Stimulated activated CD4-positive, alpha-beta T cell treated with anti-CD3 and anti-CD28 coated beads, TNF-alpha, amount 100 ng/mL, for 1 hour (primary cell): ENCODE results near the gene RAB38.

ENCODE experiments used
- DNase-seq, 3 donors: peaks; one replicate each; pipeline ENCODE4 v3.0.0-alpha.2; 2020; ENCODE audit warnings: low read depth in 3 of 3, low spot score in 1 of 3

The RAB38 gene

GRCh38 chr11:88174709-88175568 is at the start of gene RAB38:
TSS of gene RAB38 (minus strand) at chr11:88175443. CDS start at chr11:88175384, 59 bp downstream.
- peak in 1 of 3 donors; percentile 16 for DNase-seq

GRCh38 chr11:88213406-88213805 is 38.2 kb upstream of the RAB38 start:
- no peak for DNase-seq

DNA sequence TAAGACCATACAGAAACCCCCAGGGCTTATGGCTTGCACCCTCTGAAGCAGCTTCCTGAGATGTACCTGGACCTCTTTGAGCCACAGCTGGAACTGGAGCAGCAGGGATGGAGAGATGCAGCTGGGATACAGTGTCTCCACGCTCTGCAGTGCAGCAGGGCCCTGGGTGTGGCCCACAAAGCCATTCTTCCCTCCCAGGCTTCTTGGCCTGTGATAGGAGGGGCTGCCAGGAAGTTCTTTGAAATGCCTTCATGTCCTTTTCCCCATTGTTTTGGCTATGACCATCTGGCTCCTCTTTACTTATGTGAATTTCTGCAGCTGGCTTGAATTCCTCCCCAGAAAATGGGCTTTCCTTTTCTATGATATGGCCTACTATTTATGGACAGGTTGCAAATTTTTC is 37.1 kb upstream of the RAB38 start:
- no peak for DNase-seq

DNA sequence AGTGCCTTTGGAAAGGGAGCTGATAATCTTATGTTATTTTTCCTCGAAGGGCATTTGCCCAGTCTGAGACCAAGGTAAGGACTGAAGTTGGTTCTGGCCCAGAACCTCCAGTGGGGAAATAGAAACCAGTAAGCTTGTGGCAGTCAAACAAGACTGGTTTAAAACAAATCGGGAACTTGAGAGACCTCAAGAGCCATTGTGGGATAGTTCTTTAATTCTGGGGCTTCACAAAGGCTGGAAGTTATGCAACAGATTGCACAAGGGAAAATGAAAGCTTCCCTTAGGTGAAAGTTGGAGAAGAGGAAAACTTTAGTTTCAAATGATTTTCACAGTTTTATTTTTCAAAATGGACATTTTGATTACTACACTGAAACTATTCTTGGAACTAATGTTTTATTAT is 33.5 kb upstream of the RAB38 start:
- DNase-seq = no peak

DNA sequence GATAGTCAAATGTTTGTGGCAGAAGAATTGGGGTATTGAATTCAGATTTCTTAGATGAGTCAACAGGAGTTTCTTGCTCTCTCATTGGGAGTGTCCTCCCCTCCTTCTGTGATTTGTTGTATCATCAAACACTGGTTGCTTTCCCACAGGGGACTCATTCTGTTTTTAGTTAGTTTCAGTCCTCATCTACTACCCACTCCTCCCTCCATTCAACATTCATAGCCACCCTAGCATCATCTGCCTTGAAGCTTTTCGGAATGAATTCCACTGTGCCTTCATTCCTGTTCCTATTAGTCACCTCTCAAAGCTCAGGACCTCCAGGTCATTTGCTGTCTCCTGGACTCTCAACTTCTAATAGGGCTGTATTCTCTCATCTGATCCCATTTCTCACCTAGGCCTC is 31.5 kb upstream of the RAB38 start:
- no peak for DNase-seq

- no peak for DNase-seq
Measured at GRCh38 chr11:88204353-88204752, 29.1 kb upstream of the RAB38 start.

GRCh38 chr11:88203604-88204003 is 28.4 kb upstream of the RAB38 start:
- no peak for DNase-seq

DNA sequence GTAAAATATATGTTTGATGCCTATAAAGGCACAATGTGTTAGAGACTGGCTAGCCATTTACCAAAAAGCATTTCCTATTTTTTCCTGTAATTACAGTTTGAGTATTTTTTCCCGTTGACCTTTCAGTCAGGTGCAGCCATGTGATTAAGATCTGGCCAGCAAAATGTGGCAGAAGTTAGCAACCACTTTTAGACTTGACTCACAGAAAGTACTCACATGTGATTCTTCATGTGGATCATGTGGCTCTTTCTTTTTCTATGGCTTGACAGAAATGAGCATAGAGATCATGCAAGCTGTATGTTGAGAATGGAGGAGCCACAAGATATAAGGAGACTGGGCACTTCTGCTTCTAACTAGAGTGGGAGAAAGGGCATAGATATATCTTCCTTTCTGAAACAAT is 27.3 kb upstream of the RAB38 start:
- DNase-seq = no peak

GRCh38 chr11:88196393-88196792 is 21.1 kb upstream of the RAB38 start:
- no peak for DNase-seq

DNA sequence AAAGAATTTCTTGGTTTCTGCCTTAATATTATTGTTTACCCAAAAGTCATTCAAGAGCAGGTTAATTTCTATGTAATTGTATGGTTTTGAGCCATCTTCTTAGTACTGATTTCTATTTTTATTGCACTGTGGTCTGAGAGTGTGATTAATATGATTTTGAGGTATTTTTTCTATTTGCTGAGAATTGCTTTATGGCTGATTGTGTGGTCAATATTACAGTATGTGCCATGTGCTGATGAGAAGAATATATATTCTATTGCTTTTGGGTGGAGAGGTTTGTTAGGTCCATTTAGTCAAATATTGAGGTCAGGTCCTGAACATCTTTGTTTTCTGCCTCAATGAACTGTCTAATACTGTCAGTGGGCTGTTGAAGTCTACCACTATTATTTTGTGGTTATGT is 20.7 kb upstream of the RAB38 start:
- DNase-seq = no peak

GRCh38 chr11:88194990-88195389 is 19.7 kb upstream of the RAB38 start:
- no peak for DNase-seq

- no peak for DNase-seq
Measured at GRCh38 chr11:88193278-88193677, 18.0 kb upstream of the RAB38 start.

DNA sequence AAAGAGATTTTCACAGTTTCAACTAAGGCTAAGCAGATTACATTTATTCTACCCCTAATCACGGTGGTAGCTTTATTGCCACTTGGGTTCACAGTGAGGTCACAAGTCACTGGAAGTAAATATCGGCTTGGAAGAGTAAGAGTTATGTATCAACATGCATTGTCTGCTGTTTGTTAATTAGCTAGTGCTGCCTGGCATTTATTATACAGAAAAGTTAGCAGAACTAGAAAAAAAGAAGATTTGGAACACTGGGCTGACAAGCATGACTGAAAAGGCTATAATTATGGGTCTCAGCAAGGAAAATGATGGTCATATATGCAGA is 13.7 kb upstream of the RAB38 start:
- no peak for DNase-seq

GRCh38 chr11:88188251-88188931 is 13.1 kb upstream of the RAB38 start:
- no peak for DNase-seq

DNA sequence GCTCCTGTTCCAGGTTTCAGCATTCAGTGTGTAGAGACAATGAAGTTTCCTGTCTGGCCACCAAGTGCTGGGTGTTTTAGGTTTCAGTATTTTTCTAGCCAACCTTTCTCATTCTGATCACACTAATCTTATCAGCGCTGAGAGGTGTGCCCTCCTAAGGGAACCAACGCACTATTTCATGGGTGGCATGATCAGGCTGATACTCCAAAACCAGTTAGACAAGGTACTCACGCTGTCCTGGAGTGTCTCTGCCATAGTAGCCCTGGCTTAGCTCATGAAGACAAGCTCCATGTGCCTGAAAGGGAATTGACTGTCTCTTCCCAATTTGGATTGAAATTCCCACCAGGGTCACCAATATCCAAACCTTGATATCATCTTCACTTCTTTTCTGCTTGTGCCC is 8.0 kb upstream of the RAB38 start:
- no peak for DNase-seq

DNA sequence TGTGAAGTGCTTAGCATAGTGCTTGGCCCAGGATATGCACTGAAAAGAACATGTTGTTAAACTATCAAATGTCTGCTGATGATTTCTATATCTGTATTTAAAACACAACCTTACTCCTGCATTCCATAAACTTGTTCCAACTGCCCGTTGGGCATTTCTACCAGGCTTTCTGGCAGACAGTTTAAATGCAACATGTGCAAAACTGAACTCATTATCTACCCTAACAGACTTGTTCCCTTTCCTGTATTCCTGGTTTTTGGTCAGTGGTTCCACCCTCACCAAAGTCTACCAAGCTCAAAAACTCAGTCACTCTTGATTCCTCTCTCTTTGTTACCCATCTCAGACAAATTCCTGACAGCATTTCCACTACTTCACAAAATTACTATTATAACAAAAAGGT is 6.5 kb upstream of the RAB38 start:
- no peak for DNase-seq

DNA sequence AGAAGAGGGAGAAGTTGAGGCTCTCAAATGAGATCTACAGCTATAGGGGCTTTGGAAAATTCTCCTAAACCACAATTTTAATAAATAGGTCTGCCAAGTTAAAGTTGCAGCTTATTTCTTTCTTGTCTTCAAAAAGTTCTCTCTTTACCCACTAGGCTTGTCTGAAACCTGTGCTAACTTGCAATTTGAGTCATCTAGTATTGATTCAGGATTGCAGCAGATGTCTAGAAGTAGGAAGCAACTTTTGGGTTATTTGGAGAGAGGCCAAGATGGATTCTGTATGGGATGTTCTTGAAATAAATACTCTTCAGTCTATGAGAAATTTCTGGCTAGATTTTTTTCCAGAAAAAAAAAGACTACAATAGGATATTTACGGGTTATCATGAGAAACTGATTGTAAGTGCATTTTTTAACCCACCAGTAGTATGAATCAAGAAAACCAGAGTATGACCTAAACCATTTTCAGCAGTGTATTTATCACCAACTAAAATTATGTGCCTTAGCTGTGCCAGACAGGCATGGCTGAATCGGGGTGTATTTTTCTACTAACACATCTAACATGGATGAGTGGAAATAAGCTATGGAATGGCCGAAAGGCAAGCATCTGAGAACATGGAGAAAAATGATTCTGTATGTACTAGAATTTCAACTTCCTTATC is 4.9 kb upstream of the RAB38 start:
- no peak for DNase-seq

DNA sequence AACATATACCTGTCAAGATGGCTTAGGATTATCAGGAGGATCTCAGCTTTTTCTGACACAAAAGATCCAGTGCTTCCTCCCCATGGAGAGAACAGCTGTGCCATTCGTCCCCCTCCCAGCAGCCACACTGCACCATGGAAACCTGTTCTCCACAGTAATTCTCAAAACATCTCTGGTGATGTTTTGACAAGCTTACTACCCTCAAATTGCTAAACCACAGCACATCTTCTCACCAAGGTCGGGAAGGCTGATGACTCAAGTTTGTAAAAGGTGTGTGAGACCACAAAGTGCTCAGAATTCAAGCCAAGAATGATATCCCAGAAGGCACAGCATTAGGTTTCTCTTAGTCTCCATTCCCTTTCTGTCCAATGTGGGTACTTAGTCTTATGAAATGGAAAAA is 3.9 kb upstream of the RAB38 start:
- no peak for DNase-seq

GRCh38 chr11:88178191-88178590 is 2.9 kb upstream of the RAB38 start:
- no peak for DNase-seq

GRCh38 chr11:88175569-88176075 is 379 bp upstream of the RAB38 start:
- no peak for DNase-seq

DNA sequence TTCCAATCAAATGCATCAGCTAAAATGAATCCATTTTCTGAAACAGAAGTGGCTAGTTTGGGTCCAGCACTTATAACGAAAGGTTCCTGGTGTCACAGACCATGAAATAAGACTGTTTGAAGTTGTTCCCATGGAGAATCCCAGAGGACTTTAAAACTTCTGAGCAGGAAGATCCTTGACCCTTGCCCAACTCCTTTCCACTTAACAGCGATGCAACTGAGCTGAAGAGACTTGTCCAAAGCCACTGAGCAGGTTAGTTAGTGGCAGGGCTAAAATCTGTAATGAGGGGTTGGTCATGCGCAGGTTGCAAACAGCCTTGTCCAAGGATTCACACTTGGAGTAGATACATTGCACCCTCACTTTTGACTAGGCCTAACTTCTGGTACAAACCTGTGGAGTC is 1.3 kb downstream of the RAB38 start:
- DNase-seq = no peak

- DNase-seq = no peak
Measured at GRCh38 chr11:88171982-88172381, 3.3 kb downstream of the RAB38 start.
